WTC11 (cell line): Measurements from ENCODE around the gene MIGA2. TPM values are rescaled to one million over a fixed set of nuclear protein-coding genes. Genes with fewer than 3 reads are reported as not detected.
A peak's percentile ranks its signal among the peaks of the same experiment; 100 is the strongest.

Experiments used
- ATF1 ChIP-seq: sonication (generic); formaldehyde crosslinking; IDR thresholded peaks from 2 replicates; pipeline ENCODE4 v1.8.1; 2023; ENCODE audit warnings: mild to moderate bottlenecking, moderate library complexity, missing genetic modification reagents
- CREB1 ChIP-seq: sonication (generic); formaldehyde crosslinking; IDR thresholded peaks from 2 replicates; pipeline ENCODE4 v1.8.0; 2023; ENCODE audit warnings: mild to moderate bottlenecking, missing genetic modification reagents
- CREM ChIP-seq: sonication (generic); formaldehyde crosslinking; IDR thresholded peaks from 2 replicates; pipeline ENCODE4 v1.8.1; 2022; ENCODE audit warnings: mild to moderate bottlenecking, missing genetic modification reagents, moderate library complexity
- EMX1 ChIP-seq: fragments of 250-450 bp; sonication (Bioruptor Pico); IDR thresholded peaks from 2 replicates; pipeline ENCODE4 v1.8.0; 2021; ENCODE audit warnings: mild to moderate bottlenecking
- FOXJ3 ChIP-seq: sonication (generic); formaldehyde crosslinking; IDR thresholded peaks from 2 replicates; pipeline ENCODE4 v1.9.0; 2021; ENCODE audit warnings: missing genetic modification reagents, mild to moderate bottlenecking, borderline replicate concordance
- KAT7 ChIP-seq: sonication (generic); formaldehyde crosslinking; IDR thresholded peaks from 2 replicates; pipeline ENCODE4 v1.8.1; 2023; ENCODE audit warnings: missing genetic modification reagents, mild to moderate bottlenecking, borderline replicate concordance
- MYBL2 ChIP-seq: sonication (generic); formaldehyde crosslinking; IDR thresholded peaks from 2 replicates; pipeline ENCODE4 v1.8.1; 2023; ENCODE audit warnings: mild to moderate bottlenecking, moderate library complexity, missing genetic modification reagents
- NFYB ChIP-seq: sonication (generic); formaldehyde crosslinking; conservative IDR thresholded peaks from 2 replicates; pipeline ENCODE4 v1.8.0; 2022; ENCODE audit warnings: low read depth, missing genetic modification reagents
- NR3C1 ChIP-seq: sonication (generic); formaldehyde crosslinking; conservative IDR thresholded peaks from 2 replicates; pipeline ENCODE4 v1.8.1; 2023; ENCODE audit warnings: low read depth, mild to moderate bottlenecking, missing genetic modification reagents
- PRRX2 ChIP-seq: fragments of 250-450 bp; sonication (Bioruptor Pico); IDR thresholded peaks from 2 replicates; pipeline ENCODE4 v1.8.0; 2021; ENCODE audit warnings: mild to moderate bottlenecking
- RELA ChIP-seq: sonication (generic); formaldehyde crosslinking; IDR thresholded peaks from 2 replicates; pipeline ENCODE4 v1.8.1; 2022; ENCODE audit warnings: missing genetic modification reagents, mild to moderate bottlenecking, borderline replicate concordance
- SMAD4 ChIP-seq: sonication (generic); formaldehyde crosslinking; IDR thresholded peaks from 2 replicates; pipeline ENCODE4 v1.8.0; 2022; ENCODE audit warnings: mild to moderate bottlenecking, missing genetic modification reagents
- TEAD1 ChIP-seq: sonication (generic); formaldehyde crosslinking; IDR thresholded peaks from 2 replicates; pipeline ENCODE4 v1.8.0; 2022; ENCODE audit warnings: mild to moderate bottlenecking, missing genetic modification reagents
- TP53 ChIP-seq: sonication (generic); formaldehyde crosslinking; IDR thresholded peaks from 2 replicates; pipeline ENCODE4 v1.8.1; 2023; ENCODE audit warnings: mild to moderate bottlenecking, missing genetic modification reagents
- ZNF138 ChIP-seq: sonication (generic); formaldehyde crosslinking; conservative IDR thresholded peaks from 2 replicates; pipeline ENCODE4 v1.8.1; 2022; ENCODE audit warnings: mild to moderate bottlenecking, moderate library complexity, missing genetic modification reagents
- ZNF317 ChIP-seq: sonication (generic); formaldehyde crosslinking; IDR thresholded peaks from 2 replicates; pipeline ENCODE4 v1.8.1; 2023; ENCODE audit warnings: low read depth, mild to moderate bottlenecking, moderate library complexity, missing genetic modification reagents, borderline replicate concordance
- ZNF396 ChIP-seq: fragments of 250-450 bp; sonication (Bioruptor Pico); IDR thresholded peaks from 2 replicates; pipeline ENCODE4 v1.8.0; 2021; ENCODE audit warnings: mild to moderate bottlenecking, moderate library complexity, borderline replicate concordance
- total RNA-seq: library from RNA; stranded (reverse); gene quantifications from 3 replicates; pipeline ENCODE4 v1.2.3, GENCODE V29; 2021
- TF ChIP-seq, protein P1 (sequence below): sonication (generic); formaldehyde crosslinking; IDR thresholded peaks from 2 replicates; pipeline ENCODE4 v1.8.1; 2022; ENCODE audit warnings: low read depth, mild to moderate bottlenecking, moderate library complexity, missing genetic modification reagents, borderline replicate concordance
- TF ChIP-seq, protein P2 (sequence below): fragments of 250-450 bp; sonication (Bioruptor Pico); IDR thresholded peaks from 2 replicates; pipeline ENCODE4 v1.9.0; 2021; ENCODE audit warnings: mild to moderate bottlenecking
- TF ChIP-seq, protein P3 (sequence below): fragments of 250-450 bp; sonication (Bioruptor Pico); conservative IDR thresholded peaks from 2 replicates; pipeline ENCODE4 v1.9.0; 2021; ENCODE audit warnings: mild to moderate bottlenecking
- TF ChIP-seq, protein P4 (sequence below): sonication (generic); formaldehyde crosslinking; IDR thresholded peaks from 2 replicates; pipeline ENCODE4 v1.8.1; 2022; ENCODE audit warnings: missing genetic modification reagents, borderline replicate concordance
- TF ChIP-seq, protein P5 (sequence below): fragments of 250-450 bp; sonication (Bioruptor Pico); IDR thresholded peaks from 2 replicates; pipeline ENCODE4 v2.1.2; 2022; ENCODE audit warnings: mild to moderate bottlenecking, moderate library complexity
- TF ChIP-seq, protein P6 (sequence below): sonication (generic); formaldehyde crosslinking; IDR thresholded peaks from 2 replicates; pipeline ENCODE4 v1.8.0; 2022; ENCODE audit warnings: mild to moderate bottlenecking, missing genetic modification reagents
- TF ChIP-seq, protein P7 (sequence below): sonication (generic); formaldehyde crosslinking; IDR thresholded peaks from 2 replicates; pipeline ENCODE4 v1.8.1; 2023; ENCODE audit warnings: mild to moderate bottlenecking, moderate library complexity, missing genetic modification reagents

The MIGA2 gene
- total RNA-seq, 1 experiment from 2014 or later: 61.7 TPM

DNA sequence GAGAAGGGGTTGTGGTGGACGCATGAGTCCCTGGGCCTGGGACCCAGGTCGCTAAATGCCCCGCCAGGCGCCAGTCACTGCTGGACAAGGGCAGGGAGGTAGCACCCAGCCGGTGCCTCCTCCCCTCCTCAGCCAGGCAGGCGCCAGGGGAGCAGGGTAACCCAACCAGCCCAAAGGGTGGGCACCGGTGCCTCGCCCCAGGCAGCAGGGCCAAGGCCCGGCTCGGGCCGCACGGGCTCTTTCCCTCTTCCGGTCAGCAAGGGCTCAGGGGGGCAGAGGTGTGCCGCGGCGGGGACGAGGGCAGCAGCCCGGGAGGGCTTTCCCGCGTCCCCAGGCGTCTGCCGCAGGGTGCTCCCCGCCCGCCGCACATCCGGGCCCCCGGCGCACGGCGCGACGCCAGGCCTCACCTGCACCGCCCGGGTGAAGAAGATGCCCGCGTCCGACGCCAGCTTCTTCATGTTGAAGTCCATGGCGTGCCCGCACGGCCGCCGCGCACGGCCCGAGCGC is 8.7 kb upstream of the MIGA2 start (continued):
- no peak for TF ChIP-seq SMAD4 (CRISPR knock-in tag)
- TF ChIP-seq, protein P1, sequence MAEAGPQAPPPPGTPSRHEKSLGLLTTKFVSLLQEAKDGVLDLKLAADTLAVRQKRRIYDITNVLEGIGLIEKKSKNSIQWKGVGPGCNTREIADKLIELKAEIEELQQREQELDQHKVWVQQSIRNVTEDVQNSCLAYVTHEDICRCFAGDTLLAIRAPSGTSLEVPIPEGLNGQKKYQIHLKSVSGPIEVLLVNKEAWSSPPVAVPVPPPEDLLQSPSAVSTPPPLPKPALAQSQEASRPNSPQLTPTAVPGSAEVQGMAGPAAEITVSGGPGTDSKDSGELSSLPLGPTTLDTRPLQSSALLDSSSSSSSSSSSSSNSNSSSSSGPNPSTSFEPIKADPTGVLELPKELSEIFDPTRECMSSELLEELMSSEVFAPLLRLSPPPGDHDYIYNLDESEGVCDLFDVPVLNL: no peak
- TF ChIP-seq NR3C1: no peak
- TF ChIP-seq, protein P2, sequence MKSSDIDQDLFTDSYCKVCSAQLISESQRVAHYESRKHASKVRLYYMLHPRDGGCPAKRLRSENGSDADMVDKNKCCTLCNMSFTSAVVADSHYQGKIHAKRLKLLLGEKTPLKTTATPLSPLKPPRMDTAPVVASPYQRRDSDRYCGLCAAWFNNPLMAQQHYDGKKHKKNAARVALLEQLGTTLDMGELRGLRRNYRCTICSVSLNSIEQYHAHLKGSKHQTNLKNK (CRISPR knock-in tag): no peak
- no peak for TF ChIP-seq ZNF138 (CRISPR knock-in tag)
- TF ChIP-seq ATF1 (CRISPR knock-in tag): no peak
- no peak for TF ChIP-seq TP53
- TF ChIP-seq TEAD1 (CRISPR knock-in tag): no peak; the same call in 1 of the 2 replicates
- TF ChIP-seq, protein P3, sequence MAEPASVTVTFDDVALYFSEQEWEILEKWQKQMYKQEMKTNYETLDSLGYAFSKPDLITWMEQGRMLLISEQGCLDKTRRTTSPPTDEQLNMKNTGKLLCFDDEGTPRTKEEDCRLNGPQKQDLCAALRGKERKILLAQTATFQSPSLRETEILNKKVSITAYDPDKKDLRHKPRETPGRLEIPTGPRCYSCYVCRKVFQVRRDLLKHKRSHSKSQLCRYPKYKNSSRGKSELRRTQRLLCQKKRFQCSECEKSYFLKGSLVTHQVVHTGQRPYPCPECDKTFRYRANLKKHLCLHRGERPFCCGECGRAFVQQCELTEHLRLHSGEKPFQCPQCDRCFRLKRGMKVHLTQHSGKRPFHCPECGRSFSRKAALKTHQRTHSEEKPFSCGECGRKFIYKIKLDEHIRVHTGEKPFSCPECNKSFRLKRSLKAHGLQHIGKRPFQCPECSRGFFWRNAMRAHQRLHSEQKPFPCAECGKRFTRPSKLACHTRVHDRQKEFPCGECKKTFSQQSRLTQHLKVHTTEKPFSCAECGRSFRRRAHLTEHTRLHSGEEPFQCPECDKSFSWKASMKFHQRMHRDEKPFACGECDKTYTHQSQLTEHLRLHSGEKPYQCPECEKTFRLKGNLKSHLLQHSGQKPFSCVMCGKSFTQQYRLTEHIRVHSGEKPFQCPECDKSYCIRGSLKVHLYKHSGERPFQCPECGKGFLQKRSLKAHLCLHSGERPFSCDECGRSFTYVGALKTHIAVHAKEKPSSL: no peak
- TF ChIP-seq, protein P4, sequence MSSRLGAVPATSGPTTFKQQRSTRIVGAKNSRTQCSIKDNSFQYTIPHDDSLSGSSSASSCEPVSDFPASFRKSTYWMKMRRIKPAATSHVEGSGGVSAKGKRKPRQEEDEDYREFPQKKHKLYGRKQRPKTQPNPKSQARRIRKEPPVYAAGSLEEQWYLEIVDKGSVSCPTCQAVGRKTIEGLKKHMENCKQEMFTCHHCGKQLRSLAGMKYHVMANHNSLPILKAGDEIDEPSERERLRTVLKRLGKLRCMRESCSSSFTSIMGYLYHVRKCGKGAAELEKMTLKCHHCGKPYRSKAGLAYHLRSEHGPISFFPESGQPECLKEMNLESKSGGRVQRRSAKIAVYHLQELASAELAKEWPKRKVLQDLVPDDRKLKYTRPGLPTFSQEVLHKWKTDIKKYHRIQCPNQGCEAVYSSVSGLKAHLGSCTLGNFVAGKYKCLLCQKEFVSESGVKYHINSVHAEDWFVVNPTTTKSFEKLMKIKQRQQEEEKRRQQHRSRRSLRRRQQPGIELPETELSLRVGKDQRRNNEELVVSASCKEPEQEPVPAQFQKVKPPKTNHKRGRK: no peak
- TF ChIP-seq NFYB (CRISPR knock-in tag): no peak; the same call in 1 of the 2 replicates
- no peak for TF ChIP-seq PRRX2 (CRISPR knock-in tag)
- TF ChIP-seq KAT7 (CRISPR knock-in tag): no peak
- TF ChIP-seq MYBL2 (CRISPR knock-in tag): no peak
- no peak for TF ChIP-seq CREB1 (CRISPR knock-in tag)
- no peak for TF ChIP-seq CREM (CRISPR knock-in tag)
- TF ChIP-seq ZNF396 (CRISPR knock-in tag): no peak
- TF ChIP-seq EMX1 (CRISPR knock-in tag): no peak
- no peak for TF ChIP-seq ZNF317 (CRISPR knock-in tag)
- TF ChIP-seq, protein P5, sequence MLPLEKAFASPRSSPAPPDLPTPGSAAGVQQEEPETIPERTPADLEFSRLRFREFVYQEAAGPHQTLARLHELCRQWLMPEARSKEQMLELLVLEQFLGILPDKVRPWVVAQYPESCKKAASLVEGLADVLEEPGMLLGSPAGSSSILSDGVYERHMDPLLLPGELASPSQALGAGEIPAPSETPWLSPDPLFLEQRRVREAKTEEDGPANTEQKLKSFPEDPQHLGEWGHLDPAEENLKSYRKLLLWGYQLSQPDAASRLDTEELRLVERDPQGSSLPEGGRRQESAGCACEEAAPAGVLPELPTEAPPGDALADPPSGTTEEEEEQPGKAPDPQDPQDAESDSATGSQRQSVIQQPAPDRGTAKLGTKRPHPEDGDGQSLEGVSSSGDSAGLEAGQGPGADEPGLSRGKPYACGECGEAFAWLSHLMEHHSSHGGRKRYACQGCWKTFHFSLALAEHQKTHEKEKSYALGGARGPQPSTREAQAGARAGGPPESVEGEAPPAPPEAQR (CRISPR knock-in tag): no peak
- TF ChIP-seq, protein P6, sequence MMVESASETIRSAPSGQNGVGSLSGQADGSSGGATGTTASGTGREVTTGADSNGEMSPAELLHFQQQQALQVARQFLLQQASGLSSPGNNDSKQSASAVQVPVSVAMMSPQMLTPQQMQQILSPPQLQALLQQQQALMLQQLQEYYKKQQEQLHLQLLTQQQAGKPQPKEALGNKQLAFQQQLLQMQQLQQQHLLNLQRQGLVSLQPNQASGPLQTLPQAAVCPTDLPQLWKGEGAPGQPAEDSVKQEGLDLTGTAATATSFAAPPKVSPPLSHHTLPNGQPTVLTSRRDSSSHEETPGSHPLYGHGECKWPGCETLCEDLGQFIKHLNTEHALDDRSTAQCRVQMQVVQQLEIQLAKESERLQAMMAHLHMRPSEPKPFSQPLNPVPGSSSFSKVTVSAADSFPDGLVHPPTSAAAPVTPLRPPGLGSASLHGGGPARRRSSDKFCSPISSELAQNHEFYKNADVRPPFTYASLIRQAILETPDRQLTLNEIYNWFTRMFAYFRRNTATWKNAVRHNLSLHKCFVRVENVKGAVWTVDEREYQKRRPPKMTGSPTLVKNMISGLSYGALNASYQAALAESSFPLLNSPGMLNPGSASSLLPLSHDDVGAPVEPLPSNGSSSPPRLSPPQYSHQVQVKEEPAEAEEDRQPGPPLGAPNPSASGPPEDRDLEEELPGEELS (CRISPR knock-in tag): peak; percentile 25; the same call in 1 of the 2 replicates
- TF ChIP-seq RELA: no peak
- no peak for TF ChIP-seq FOXJ3
- TF ChIP-seq, protein P7, sequence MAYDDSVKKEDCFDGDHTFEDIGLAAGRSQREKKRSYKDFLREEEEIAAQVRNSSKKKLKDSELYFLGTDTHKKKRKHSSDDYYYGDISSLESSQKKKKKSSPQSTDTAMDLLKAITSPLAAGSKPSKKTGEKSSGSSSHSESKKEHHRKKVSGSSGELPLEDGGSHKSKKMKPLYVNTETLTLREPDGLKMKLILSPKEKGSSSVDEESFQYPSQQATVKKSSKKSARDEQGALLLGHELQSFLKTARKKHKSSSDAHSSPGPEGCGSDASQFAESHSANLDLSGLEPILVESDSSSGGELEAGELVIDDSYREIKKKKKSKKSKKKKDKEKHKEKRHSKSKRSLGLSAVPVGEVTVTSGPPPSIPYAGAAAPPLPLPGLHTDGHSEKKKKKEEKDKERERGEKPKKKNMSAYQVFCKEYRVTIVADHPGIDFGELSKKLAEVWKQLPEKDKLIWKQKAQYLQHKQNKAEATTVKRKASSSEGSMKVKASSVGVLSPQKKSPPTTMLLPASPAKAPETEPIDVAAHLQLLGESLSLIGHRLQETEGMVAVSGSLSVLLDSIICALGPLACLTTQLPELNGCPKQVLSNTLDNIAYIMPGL (CRISPR knock-in tag): peak; percentile 46; the same call in 1 of the 2 replicates
